ENCODE data around the gene CNTNAP5.

CNTNAP5 gene

GRCh38 chr2:124646166-124646815, 621.2 kb downstream of the CNTNAP5 start:
- Histone ChIP-seq H2AFZ (ENCODE audit: low read depth, low read length) (no peak overlapping the region), H3K36me3 (ENCODE audit: control insufficient read depth in 1 of 2, insufficient read depth in 2 of 2, low read depth in 1 of 2, low read length in 2 of 2) (no peaks in the 10 kb centered on the region), H3K23ac (ENCODE audit: low read length in 2 of 2) (no peak overlapping the region), H2BK120ac (ENCODE audit: low read depth, low read length) (no peak overlapping the region), H2BK15ac (ENCODE audit: low read depth, poor library complexity, severe bottlenecking) (no peak overlapping the region), H2BK12ac (ENCODE audit: low read length in 2 of 2) (no peak overlapping the region), H3K9ac (ENCODE audit: low read length) (no peak overlapping the region), H3K9me3 (ENCODE audit: control insufficient read depth, low read length) (no peaks in the 10 kb centered on the region), H4K8ac (ENCODE audit: low read length) (no peak overlapping the region), H2BK5ac (ENCODE audit: low read depth, low read length, poor library complexity, severe bottlenecking) (no peak overlapping the region), H3K4me3 (ENCODE audit: insufficient read depth in 1 of 2, low read depth in 1 of 2, low read length in 2 of 2) (no peak overlapping the region), H4K91ac (ENCODE audit: low read length) (no peak overlapping the region), H3K27ac (ENCODE audit: low read length, poor library complexity, severe bottlenecking) (no peak overlapping the region), H2AK5ac (ENCODE audit: low read length, severe bottlenecking) (no peak overlapping the region), H3K27me3 (ENCODE audit: control insufficient read depth in 1 of 2, insufficient read depth in 1 of 2, low read length in 2 of 2) (no peaks in the 10 kb centered on the region), H3K4ac (ENCODE audit: low read depth in 1 of 2, low read length in 2 of 2) (no peak overlapping the region), H3K4me1 (ENCODE audit: control insufficient read depth, insufficient read depth, low read depth, low read length) (peaks cover 2% of the 10 kb centered on the region), H3K14ac (ENCODE audit: low read length in 2 of 2) (no peak overlapping the region), H3K18ac (ENCODE audit: low read depth in 1 of 2, low read length in 2 of 2) (no peak overlapping the region), H3K79me1 (replicated peaks; ENCODE audit: low read length, poor library complexity, severe bottlenecking) (no peaks in the 10 kb centered on the region), H3K4me2 (ENCODE audit: low read length, poor library complexity, severe bottlenecking) (no peak overlapping the region)
- DNase-seq, result no peak
- 81% methylated on average over 4 of the region's 4 CpGs for WGBS

- no peak overlapping the region for H3K9ac ChIP-seq (ENCODE audit: low read length)
- H3K4me2 ChIP-seq (ENCODE audit: low read length, poor library complexity, severe bottlenecking), result no peak overlapping the region
- peak overlapping the region; percentile 38 for H3K27ac ChIP-seq (ENCODE audit: low read length, poor library complexity, severe bottlenecking)
- H2BK15ac ChIP-seq (ENCODE audit: low read depth, poor library complexity, severe bottlenecking), result no peak overlapping the region
- no peak overlapping the region for H2AFZ ChIP-seq (ENCODE audit: low read depth, low read length)
- no peak overlapping the region for H2BK12ac ChIP-seq (ENCODE audit: low read length in 2 of 2)
- DNase-seq, result no peak
- no peak overlapping the region for H3K23ac ChIP-seq (ENCODE audit: low read length in 2 of 2)
- H3K79me1 ChIP-seq (replicated peaks; ENCODE audit: low read length, poor library complexity, severe bottlenecking), result no peaks in the 10 kb centered on the region
- H4K8ac ChIP-seq (ENCODE audit: low read length), result no peak overlapping the region
- H3K27me3 ChIP-seq (ENCODE audit: control insufficient read depth in 1 of 2, insufficient read depth in 1 of 2, low read length in 2 of 2), result no peaks in the 10 kb centered on the region
- no peak overlapping the region for H2BK120ac ChIP-seq (ENCODE audit: low read depth, low read length)
- H3K4me3 ChIP-seq (ENCODE audit: insufficient read depth in 1 of 2, low read depth in 1 of 2, low read length in 2 of 2), result no peak overlapping the region
- no peak overlapping the region for H3K18ac ChIP-seq (ENCODE audit: low read depth in 1 of 2, low read length in 2 of 2)
- H3K14ac ChIP-seq (ENCODE audit: low read length in 2 of 2), result no peak overlapping the region
- no peaks in the 10 kb centered on the region for H3K36me3 ChIP-seq (ENCODE audit: control insufficient read depth in 1 of 2, insufficient read depth in 2 of 2, low read depth in 1 of 2, low read length in 2 of 2)
- no peaks in the 10 kb centered on the region for H3K9me3 ChIP-seq (ENCODE audit: control insufficient read depth, low read length)
- no peak overlapping the region for H2BK5ac ChIP-seq (ENCODE audit: low read depth, low read length, poor library complexity, severe bottlenecking)
- H4K91ac ChIP-seq (ENCODE audit: low read length), result no peak overlapping the region
- H3K4me1 ChIP-seq (ENCODE audit: control insufficient read depth, insufficient read depth, low read depth, low read length), result peaks cover 2% of the 10 kb centered on the region
- WGBS, result 100% methylated on average over 3 of the region's 3 CpGs
- H2AK5ac ChIP-seq (ENCODE audit: low read length, severe bottlenecking), result no peak overlapping the region
- H3K4ac ChIP-seq (ENCODE audit: low read depth in 1 of 2, low read length in 2 of 2), result no peak overlapping the region
Measured at GRCh38 chr2:124647245-124647644, 622.2 kb downstream of the CNTNAP5 start.

- Histone ChIP-seq H2AFZ (ENCODE audit: low read depth, low read length) (no peak overlapping the region), H4K8ac (ENCODE audit: low read length) (no peak overlapping the region), H3K14ac (ENCODE audit: low read length in 2 of 2) (no peak overlapping the region), H3K27me3 (ENCODE audit: control insufficient read depth in 1 of 2, insufficient read depth in 1 of 2, low read length in 2 of 2) (no peaks in the 10 kb centered on the region), H3K36me3 (ENCODE audit: control insufficient read depth in 1 of 2, insufficient read depth in 2 of 2, low read depth in 1 of 2, low read length in 2 of 2) (no peaks in the 10 kb centered on the region), H3K4me3 (ENCODE audit: insufficient read depth in 1 of 2, low read depth in 1 of 2, low read length in 2 of 2) (no peak overlapping the region), H3K23ac (ENCODE audit: low read length in 2 of 2) (no peak overlapping the region), H2BK15ac (ENCODE audit: low read depth, poor library complexity, severe bottlenecking) (no peak overlapping the region), H3K4me2 (ENCODE audit: low read length, poor library complexity, severe bottlenecking) (no peak overlapping the region), H3K9ac (ENCODE audit: low read length) (no peak overlapping the region), H3K79me1 (replicated peaks; ENCODE audit: low read length, poor library complexity, severe bottlenecking) (no peaks in the 10 kb centered on the region), H3K4ac (ENCODE audit: low read depth in 1 of 2, low read length in 2 of 2) (no peak overlapping the region), H3K27ac (ENCODE audit: low read length, poor library complexity, severe bottlenecking) (peak overlapping the region; percentile 38), H2BK5ac (ENCODE audit: low read depth, low read length, poor library complexity, severe bottlenecking) (no peak overlapping the region), H3K9me3 (ENCODE audit: control insufficient read depth, low read length) (no peaks in the 10 kb centered on the region), H3K4me1 (ENCODE audit: control insufficient read depth, insufficient read depth, low read depth, low read length) (peaks cover 2% of the 10 kb centered on the region), H4K91ac (ENCODE audit: low read length) (no peak overlapping the region), H2BK12ac (ENCODE audit: low read length in 2 of 2) (no peak overlapping the region), H3K18ac (ENCODE audit: low read depth in 1 of 2, low read length in 2 of 2) (no peak overlapping the region), H2BK120ac (ENCODE audit: low read depth, low read length) (no peak overlapping the region), H2AK5ac (ENCODE audit: low read length, severe bottlenecking) (peak overlapping the region; percentile 23)
- 87% methylated on average over 12 of the region's 12 CpGs for WGBS
- no peak for DNase-seq
Measured at GRCh38 chr2:124647663-124648062, 622.6 kb downstream of the CNTNAP5 start.

- DNase-seq, result no peak
- Histone ChIP-seq H3K4ac (ENCODE audit: low read depth in 1 of 2, low read length in 2 of 2) (no peak overlapping the region), H3K18ac (ENCODE audit: low read depth in 1 of 2, low read length in 2 of 2) (no peak overlapping the region), H3K27me3 (ENCODE audit: control insufficient read depth in 1 of 2, insufficient read depth in 1 of 2, low read length in 2 of 2) (no peaks in the 10 kb centered on the region), H2AK5ac (ENCODE audit: low read length, severe bottlenecking) (no peak overlapping the region), H3K27ac (ENCODE audit: low read length, poor library complexity, severe bottlenecking) (peak overlapping the region; percentile 52), H4K8ac (ENCODE audit: low read length) (no peak overlapping the region), H3K4me1 (ENCODE audit: control insufficient read depth, insufficient read depth, low read depth, low read length) (peaks cover 2% of the 10 kb centered on the region), H3K36me3 (ENCODE audit: control insufficient read depth in 1 of 2, insufficient read depth in 2 of 2, low read depth in 1 of 2, low read length in 2 of 2) (no peaks in the 10 kb centered on the region), H2BK5ac (ENCODE audit: low read depth, low read length, poor library complexity, severe bottlenecking) (no peak overlapping the region), H2BK12ac (ENCODE audit: low read length in 2 of 2) (no peak overlapping the region), H3K9me3 (ENCODE audit: control insufficient read depth, low read length) (no peaks in the 10 kb centered on the region), H2BK15ac (ENCODE audit: low read depth, poor library complexity, severe bottlenecking) (no peak overlapping the region), H3K4me2 (ENCODE audit: low read length, poor library complexity, severe bottlenecking) (no peak overlapping the region), H2AFZ (ENCODE audit: low read depth, low read length) (no peak overlapping the region), H3K14ac (ENCODE audit: low read length in 2 of 2) (no peak overlapping the region), H3K9ac (ENCODE audit: low read length) (no peak overlapping the region), H3K23ac (ENCODE audit: low read length in 2 of 2) (no peak overlapping the region), H3K79me1 (replicated peaks; ENCODE audit: low read length, poor library complexity, severe bottlenecking) (no peaks in the 10 kb centered on the region), H3K4me3 (ENCODE audit: insufficient read depth in 1 of 2, low read depth in 1 of 2, low read length in 2 of 2) (no peak overlapping the region), H2BK120ac (ENCODE audit: low read depth, low read length) (no peak overlapping the region), H4K91ac (ENCODE audit: low read length) (no peak overlapping the region)
- WGBS, result 86% methylated on average over 6 of the region's 6 CpGs
Measured at GRCh38 chr2:124649001-124649400, 623.9 kb downstream of the CNTNAP5 start.
